Retinal pigment epithelial cell (primary cell): Measurements from ENCODE around the gene NRBP1.

Source experiments
- DNase-seq: peaks from one replicate; pipeline ENCODE4 v3.0.0-alpha.2; 2010; ENCODE audit warnings: low read depth
- H3K4me3 ChIP-seq: 2 replicates; pipeline ENCODE4 v1.5.1; 2011; ENCODE audit warnings: mild to moderate bottlenecking, low read length, control low read depth, moderate library complexity
- CTCF ChIP-seq: conservative IDR thresholded peaks from 2 replicates; pipeline ENCODE4 v1.5.1; 2011; ENCODE audit warnings: low read depth, low read length, control low read depth, inconsistent platforms

The NRBP1 gene

DNA sequence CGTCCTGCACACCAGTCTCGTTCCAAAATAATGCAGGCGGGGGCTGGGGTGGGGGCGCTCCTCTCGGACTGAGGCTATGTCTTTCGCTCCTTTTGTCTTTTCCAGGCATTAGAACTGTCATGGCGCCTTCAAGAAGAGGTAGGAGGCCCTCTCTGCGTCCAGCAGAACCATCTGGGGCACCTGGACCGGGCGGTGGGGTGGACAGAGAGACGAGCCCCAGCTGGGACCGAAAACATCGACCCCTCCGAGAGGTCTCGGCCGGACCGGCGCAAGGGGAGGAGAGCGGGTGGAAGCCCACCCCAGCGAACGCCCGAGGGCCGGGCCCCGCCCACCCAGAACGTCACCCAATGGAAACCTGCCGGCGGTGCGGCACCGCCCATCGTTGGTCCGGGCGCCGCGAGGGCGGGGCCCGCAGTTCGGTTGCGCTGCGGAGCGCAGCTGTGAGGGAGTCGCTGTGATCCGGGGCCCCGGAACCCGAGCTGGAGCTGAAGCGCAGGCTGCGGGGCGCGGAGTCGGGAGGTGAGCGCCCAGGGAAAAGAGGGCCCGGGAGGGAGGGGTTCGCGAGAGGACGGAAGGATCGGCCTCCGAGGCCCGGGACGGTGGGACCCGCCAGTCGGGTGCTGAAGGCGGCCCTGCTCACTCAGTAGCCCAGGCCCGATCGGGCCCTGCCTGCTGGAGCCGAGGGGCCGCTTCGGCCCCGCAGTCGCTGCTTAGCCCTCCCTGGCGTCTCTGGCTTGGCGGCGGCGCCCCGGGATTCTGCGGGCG lies at the start of gene NRBP1:
TSS of gene NRBP1 (plus strand) at position 419 of the 765 bp plus-strand sequence. CDS start 4,643 bp downstream, outside the sequence.
- TF ChIP-seq CTCF, result peak; percentile 5
- H3K4me3 ChIP-seq, result peak within 1 kb of the TSS; percentile 90
- peak; percentile 54 for DNase-seq

- DNase-seq, result no peak
- TF ChIP-seq CTCF, result no peak
- peak overlapping the region; percentile 82 for H3K4me3 ChIP-seq
Observed at GRCh38 chr2:27378809-27379290, 49.6 kb upstream of the NRBP1 start.

DNA sequence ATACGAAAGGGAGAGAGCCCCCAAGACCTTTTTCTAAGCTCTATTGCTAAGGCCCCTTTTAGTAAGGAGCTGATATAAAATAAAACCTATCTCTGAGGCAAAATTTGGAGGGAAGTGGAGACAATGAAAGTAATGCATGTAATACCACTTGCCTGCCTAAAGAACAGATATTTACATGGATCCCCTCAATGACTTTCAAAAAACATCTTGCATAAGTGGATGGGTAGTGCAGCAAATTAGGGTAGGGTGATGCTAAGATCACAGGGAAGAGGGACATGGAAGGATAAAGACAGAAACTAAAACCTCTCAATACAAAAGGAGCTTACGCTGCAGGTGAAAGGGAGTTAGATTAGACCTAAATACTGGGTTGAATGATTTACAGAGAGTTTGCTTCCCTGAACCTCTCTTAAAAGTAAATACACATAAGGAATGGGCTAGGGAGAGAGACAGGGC lies 49.0 kb upstream of the NRBP1 start:
- H3K4me3 ChIP-seq, result peak overlapping the region; percentile 82
- no peak for TF ChIP-seq CTCF
- no peak for DNase-seq

DNA sequence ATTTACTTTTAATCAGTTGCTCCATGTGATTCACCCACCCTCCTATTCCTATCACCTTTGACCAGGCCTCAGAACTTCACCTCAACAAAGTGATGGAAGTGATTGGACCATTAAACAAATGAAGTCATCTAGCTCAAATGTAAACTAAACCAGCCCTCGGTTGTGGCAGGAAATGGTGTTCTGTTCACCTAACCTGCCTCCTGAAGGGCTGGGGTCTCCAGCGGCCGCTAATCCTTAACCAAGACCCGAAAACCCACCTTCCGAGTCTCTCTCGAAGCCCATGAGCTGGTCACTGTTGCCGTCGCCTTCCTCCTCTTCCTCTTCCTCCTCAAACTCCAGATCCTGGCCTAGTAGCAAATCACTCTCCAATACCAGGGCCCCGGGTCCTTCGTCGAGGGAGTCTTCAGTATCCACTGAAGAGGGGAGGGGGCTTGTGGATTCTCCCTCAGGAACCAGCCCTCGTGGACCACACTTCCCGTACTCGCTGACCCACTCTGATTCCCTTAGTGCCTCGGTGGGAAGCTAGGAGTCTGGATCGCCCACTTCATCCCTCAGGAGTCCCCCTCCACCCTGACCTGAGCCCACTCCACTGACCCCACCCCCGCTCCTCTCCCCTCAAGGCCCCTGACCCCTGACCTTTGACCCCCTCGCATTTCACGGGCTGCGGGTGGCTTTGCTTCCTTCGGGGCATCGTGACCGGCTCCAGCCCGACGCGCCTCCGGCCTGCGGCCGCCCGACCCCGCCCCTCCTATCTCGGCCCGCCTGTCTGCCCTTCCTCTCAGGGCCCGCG lies 48.4 kb upstream of the NRBP1 start:
- no peak for TF ChIP-seq CTCF
- DNase-seq, result no peak

GRCh38 chr2:27380626-27381545 lies 47.5 kb upstream of the NRBP1 start, which contains the start of gene ZNF513:
Gene ZNF513 (minus strand): TSS chr2:27380734. CDS start chr2:27380526, 208 bp downstream.
- TF ChIP-seq CTCF, result no peak
- peak within 1 kb of the TSS; percentile 82 for H3K4me3 ChIP-seq
- DNase-seq, result peak; percentile 77

More for the DNA sequence above, 48.4 kb upstream of the NRBP1 start:
- peak overlapping the region; percentile 82 for H3K4me3 ChIP-seq

- TF ChIP-seq CTCF, result no peak
- H3K4me3 ChIP-seq, result no peak overlapping the region
- DNase-seq, result no peak
Observed at GRCh38 chr2:27381577-27382181, 46.8 kb upstream of the NRBP1 start.
